AG10803 (cell line): ENCODE data around the gene RILPL1.
"Not testable (repeated sequence)": the region's sequence is repeated elsewhere in the genome, so short reads cannot be mapped to it uniquely, and the experiment has no call there.

Experiments
- DNase-seq: peaks from one replicate; pipeline ENCODE4 v3.0.0; 2010; ENCODE audit warnings: low read depth
- H3K4me3 ChIP-seq: 2 replicates; pipeline ENCODE4 v1.5.1; 2011; ENCODE audit warnings: mild to moderate bottlenecking, low read length, control low read depth
- TF ChIP-seq, protein P1 (sequence below): conservative IDR thresholded peaks from 2 replicates; pipeline ENCODE4 v1.5.1; 2011; ENCODE audit warnings: mild to moderate bottlenecking, low read length, control low read depth, inconsistent platforms

Gene RILPL1

DNA sequence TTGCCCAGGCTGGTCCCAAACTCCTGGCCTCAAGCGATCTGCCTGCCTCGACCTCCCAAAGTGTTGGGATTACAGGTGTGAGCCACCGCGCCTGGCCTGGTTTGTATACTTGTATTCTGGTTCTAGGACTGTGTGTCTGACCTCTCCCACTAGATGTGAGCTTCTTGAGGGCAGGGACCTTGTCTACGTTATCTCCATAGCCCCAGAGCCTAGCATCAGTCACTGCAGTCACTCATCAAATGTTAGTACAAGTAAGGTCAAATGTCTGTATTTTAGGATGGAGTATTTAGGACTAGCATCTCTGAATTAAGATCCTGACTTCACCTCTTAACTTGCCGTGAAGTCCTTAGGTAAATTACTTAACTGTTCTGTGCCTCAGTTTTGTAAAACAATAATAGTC, 99.9 kb downstream of the RILPL1 start:
- DNase-seq: no peak
- no peak overlapping the region for H3K4me3 ChIP-seq
- TF ChIP-seq, protein P1, sequence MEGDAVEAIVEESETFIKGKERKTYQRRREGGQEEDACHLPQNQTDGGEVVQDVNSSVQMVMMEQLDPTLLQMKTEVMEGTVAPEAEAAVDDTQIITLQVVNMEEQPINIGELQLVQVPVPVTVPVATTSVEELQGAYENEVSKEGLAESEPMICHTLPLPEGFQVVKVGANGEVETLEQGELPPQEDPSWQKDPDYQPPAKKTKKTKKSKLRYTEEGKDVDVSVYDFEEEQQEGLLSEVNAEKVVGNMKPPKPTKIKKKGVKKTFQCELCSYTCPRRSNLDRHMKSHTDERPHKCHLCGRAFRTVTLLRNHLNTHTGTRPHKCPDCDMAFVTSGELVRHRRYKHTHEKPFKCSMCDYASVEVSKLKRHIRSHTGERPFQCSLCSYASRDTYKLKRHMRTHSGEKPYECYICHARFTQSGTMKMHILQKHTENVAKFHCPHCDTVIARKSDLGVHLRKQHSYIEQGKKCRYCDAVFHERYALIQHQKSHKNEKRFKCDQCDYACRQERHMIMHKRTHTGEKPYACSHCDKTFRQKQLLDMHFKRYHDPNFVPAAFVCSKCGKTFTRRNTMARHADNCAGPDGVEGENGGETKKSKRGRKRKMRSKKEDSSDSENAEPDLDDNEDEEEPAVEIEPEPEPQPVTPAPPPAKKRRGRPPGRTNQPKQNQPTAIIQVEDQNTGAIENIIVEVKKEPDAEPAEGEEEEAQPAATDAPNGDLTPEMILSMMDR: no peak

DNA sequence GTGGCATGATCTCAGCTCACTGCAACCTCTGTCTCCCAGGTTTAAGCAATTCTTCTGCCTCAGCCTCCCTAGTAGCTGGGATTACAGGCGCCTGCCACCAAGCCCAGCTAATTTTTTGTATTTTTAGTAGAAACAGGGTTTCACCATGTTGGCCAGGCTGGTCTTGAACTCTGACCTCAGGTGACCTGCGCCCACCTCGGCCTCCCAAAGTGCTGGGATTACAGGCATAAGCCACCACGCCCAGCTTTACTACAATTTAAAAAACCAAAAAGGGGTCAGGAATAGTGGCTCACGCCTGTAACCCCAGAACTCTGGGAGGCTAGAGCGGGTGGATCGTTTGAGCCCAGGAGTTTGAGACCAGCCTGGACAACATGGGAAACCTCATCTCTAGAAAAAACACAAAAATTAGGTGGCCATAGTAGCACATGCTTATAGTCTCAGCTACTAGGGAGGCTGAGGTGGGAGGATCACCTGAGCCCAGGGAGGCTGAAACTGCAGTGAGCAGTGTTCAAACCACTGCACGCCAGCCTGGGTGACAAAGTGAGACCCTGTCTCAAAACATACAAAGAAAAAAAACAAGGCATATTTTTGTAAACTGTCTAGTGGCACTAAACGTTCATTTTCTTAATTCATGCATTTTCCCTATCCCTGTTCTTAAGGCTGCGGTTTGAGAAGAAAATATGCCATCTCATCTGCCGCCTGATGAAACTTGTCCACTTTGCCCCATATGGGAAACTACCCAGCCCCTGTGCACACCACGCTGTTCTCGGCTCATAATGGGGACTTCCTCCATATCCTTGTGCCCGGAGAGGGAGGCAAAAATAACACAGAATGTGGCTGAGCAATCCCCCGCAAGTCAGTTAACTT, 101.3 kb downstream of the RILPL1 start:
- peak overlapping the region; percentile 12; the same call in 1 of the 2 replicates for H3K4me3 ChIP-seq
- DNase-seq: peak; percentile 35

DNA sequence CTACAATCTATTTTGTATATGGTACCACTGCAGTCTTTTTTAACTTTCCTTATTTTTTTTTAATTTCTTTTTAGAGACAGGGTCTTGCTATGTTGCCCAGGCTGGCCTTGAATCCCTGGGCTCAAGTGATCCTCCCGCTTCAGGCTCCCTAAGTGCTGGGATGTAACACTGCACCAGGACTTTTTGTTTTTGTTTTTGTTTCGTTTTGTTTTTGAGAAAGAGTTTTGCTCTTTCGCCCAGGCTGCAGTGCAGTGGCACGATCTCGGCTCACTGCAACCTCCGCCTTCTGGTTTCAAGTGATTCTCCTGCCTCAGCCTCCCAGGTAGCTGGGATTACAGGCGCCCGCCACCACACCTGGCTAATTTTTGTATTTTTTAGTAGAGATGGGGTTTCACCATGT, 104.4 kb downstream of the RILPL1 start:
- DNase-seq, H3K4me3 ChIP-seq: not testable (repeated sequence)

DNA sequence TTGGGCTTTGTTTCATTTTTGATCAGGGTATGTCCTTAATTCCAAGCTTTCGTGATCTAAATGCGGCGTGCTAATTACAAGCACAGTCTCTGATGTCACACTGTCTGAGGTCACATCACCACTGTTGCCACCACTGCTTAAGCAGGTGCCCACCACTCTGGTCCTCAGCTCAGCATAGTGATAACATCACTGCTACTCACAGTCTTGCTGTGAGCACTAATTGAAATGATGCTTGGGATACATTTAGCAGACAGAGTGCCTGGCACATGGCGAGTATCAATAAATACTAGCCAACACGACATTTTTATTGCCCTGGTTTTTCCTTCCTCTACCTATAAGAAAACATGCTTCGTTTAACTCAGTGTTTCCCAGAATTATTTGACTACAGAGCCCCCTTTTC, 104.9 kb downstream of the RILPL1 start:
- TF ChIP-seq, protein P1: no peak
- H3K4me3 ChIP-seq: no peak overlapping the region
- DNase-seq: no peak

DNA sequence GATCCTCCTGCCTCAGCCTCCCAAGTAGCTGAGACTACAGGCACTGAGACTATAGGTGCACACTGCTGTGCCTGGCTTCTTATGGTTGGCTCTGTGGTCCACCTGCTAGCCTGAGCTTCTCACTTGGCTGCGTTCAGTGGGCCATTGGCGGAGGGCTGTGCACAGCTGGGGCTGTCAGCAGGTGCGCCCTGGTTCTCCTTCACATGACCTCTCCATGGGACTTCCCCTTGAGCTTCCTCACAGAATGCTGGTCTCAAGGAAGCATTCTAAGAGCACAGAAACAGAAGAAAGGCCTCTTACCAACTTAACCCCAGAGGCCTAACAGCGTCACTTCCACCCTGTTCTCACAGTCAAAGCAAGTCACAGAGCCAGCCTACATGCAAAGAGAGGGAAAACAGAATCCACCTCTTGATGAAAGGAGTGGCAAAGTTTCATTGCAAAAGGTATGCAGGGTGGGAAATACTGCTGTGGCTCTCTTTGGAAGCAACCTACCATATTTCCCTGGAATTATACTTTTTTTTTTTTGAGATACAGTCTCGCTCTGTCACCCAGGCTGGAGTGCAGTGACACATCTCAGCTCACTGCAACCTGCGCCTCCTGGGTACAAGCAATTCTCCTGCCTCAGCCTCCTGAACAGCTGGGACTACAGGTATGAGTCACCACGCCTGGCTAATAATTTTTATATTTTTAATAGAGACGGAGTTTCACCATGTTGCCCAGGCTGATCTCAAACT, 106.3 kb downstream of the RILPL1 start:
- DNase-seq: no peak
- TF ChIP-seq, protein P1: no peak
- H3K4me3 ChIP-seq: no peak overlapping the region

DNA sequence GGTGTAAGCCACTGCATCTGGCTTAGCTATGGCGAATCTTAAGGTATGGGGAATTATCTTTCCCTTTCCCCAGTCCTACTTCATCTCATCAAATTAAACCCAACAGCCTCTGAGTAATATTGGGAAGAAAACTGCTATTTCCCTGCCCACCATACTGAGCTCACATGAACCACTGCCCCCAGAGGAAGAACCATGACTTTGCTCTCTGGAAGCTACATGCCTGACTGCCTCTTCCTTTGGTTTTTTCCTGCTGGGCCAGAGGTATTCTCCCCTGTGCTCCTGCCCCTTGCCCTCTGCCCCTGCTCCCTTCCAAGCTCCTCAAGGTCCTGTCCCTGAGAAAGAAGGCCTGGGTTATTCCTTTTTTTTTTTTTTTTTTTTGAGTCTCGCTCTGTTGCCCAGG, 112.2 kb downstream of the RILPL1 start:
- no peak for DNase-seq
- no peak overlapping the region for H3K4me3 ChIP-seq
- TF ChIP-seq, protein P1: no peak
